Smooth muscle cell (in vitro differentiated cells): ENCODE data around the gene SUOX. TPM values are rescaled to one million over a fixed set of nuclear protein-coding genes. Genes with fewer than 3 reads are reported as not detected.
"Not testable (repeated sequence)": the region's sequence is repeated elsewhere in the genome, so short reads cannot be mapped to it uniquely, and the experiment has no call there.

Source experiments
- DNase-seq: peaks from one replicate; lab custom pipeline; 2025; ENCODE audit not compliant: unreplicated experiment; lab: John Stamatoyannopoulos, UW
- H2AFZ ChIP-seq: fragments of 200-600 bp; sonication (generic); 2 replicates; pipeline ENCODE4 v1.6.0; 2016; ENCODE audit warnings: antibody characterized with exemption, low read depth, mild to moderate bottlenecking
- H3F3A ChIP-seq: fragments of 200-600 bp; sonication (generic); 2 replicates; pipeline ENCODE4 v1.6.0; 2017; ENCODE audit warnings: antibody characterized with exemption, low read depth
- H3K27ac ChIP-seq: fragments of 200-600 bp; sonication (generic); 2 replicates; pipeline ENCODE4 v1.5.1; 2016; ENCODE audit warnings: low read depth, mild to moderate bottlenecking
- H3K27me3 ChIP-seq: fragments of 200-600 bp; sonication (generic); 2 replicates; pipeline ENCODE4 v1.6.1; 2016; ENCODE audit warnings: low read depth, mild to moderate bottlenecking
- H3K36me3 ChIP-seq: fragments of 200-600 bp; sonication (generic); 2 replicates; pipeline ENCODE4 v1.5.1; 2016; ENCODE audit warnings: low read depth
- H3K4me1 ChIP-seq: fragments of 200-600 bp; sonication (generic); 2 replicates; pipeline ENCODE4 v1.5.1; 2016; ENCODE audit warnings: low read depth
- H3K4me2 ChIP-seq: fragments of 200-600 bp; sonication (generic); 2 replicates; pipeline ENCODE4 v1.6.0; 2016; ENCODE audit warnings: mild to moderate bottlenecking
- H3K4me3 ChIP-seq: fragments of 200-600 bp; sonication (generic); 2 replicates; pipeline ENCODE4 v1.5.1; 2016; ENCODE audit warnings: mild to moderate bottlenecking
- H3K79me2 ChIP-seq: fragments of 200-600 bp; sonication (generic); 2 replicates; pipeline ENCODE4 v1.6.0; 2016; ENCODE audit warnings: low read depth, mild to moderate bottlenecking
- H3K9ac ChIP-seq: fragments of 200-600 bp; sonication (generic); 2 replicates; pipeline ENCODE4 v1.6.0; 2016; ENCODE audit warnings: low read depth
- H3K9me3 ChIP-seq: fragments of 200-600 bp; sonication (generic); replicated peaks from 2 replicates; pipeline ENCODE4 v1.5.1; 2016; ENCODE audit warnings: low read depth
- H4K20me1 ChIP-seq: fragments of 200-600 bp; sonication (generic); 2 replicates; pipeline ENCODE4 v1.6.0; 2016; ENCODE audit warnings: low read depth
- CTCF ChIP-seq: fragments of 200-600 bp; sonication (generic); IDR thresholded peaks from 2 replicates; pipeline ENCODE4 v1.5.1; 2017; ENCODE audit warnings: borderline replicate concordance, mild to moderate bottlenecking, antibody characterized with exemption; ENCODE audit not compliant: insufficient read depth, poor library complexity, severe bottlenecking
- WGBS: methylation state at CpG from one replicate; pipeline ENCODE4 v1.1.7; 2016; ENCODE audit warnings: low lambda C conversion rate; 5-methylcytosine and 5-hydroxymethylcytosine counted together
- polyA plus RNA-seq: library from polyadenylated mRNA; unstranded; fragments of >200 nt; fragmentation: Nextera tagmentation; extraction: Ambion mirVana; gene quantifications from 2 replicates; pipeline ENCODE4 v1.2.1, GENCODE V29; 2016
- total RNA-seq: library from RNA; depleted of rRNA; stranded (reverse); fragments of >200 nt; gene quantifications from 2 replicates; pipeline ENCODE4 v1.2.3, GENCODE V29; 2014

Gene SUOX
- total and polyA plus RNA-seq, 2 experiments from 2014 or later: 12.8 to 19.1 TPM

DNA sequence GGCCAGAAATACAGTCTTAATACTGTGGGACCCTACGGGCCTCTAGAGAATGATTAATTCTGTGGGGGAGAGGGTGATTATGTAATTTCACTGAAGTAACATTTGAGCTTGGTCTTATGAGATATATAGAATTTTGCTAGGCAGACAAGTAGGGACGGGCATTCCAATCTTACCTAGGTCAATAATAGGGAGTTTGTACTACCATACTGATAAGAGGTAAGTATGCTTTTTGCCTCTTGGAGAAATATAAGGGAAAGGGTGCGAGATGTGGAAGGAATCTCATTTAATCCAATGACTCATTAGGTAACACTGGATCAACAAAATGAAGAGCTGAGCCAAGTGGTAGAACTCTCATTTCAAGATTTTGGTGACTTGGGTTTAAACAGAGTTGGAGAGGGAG, 18.0 kb upstream of the SUOX start:
- no peak overlapping the region for H3K4me3 ChIP-seq
- H3K36me3 ChIP-seq: no peaks in the 10 kb centered on the region
- peaks cover 9% of the 10 kb centered on the region for H3K4me1 ChIP-seq
- no peak overlapping the region for H3K9ac ChIP-seq
- H3K4me2 ChIP-seq: no peak overlapping the region
- no peaks in the 10 kb centered on the region for H3K27me3 ChIP-seq
- peaks cover 96% of the 10 kb centered on the region for H3K79me2 ChIP-seq
- H3K9me3 ChIP-seq: no peaks in the 10 kb centered on the region
- H3K27ac ChIP-seq: no peak overlapping the region
- WGBS: 94% methylated on average over 3 of the region's 3 CpGs
- no peak for DNase-seq
- TF ChIP-seq CTCF: no peak
- peaks cover 65% of the 10 kb centered on the region for H4K20me1 ChIP-seq
- H2AFZ ChIP-seq: no peak overlapping the region
- H3F3A ChIP-seq: peaks cover 4% of the 10 kb centered on the region

DNA sequence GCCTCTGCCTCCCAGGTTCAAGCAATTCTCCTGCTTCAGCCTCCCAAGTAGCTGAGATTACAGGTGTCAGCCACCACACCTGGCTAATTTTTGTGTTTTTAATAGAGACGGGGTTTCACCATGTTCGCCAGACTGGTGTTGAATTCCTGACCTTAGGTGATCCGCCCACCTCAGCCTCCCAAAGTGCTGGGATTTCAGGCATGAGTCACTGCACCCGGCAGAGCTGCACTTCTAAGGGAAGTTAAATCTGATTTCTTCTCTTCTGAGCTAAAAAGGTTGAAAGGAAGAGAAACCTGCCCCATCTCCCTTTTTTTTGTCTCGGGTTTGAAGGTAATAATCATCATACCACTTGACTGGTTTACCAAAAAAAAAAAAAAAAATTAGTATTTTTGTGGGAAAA, 15.2 kb upstream of the SUOX start:
- H3K36me3 ChIP-seq, H3K9ac ChIP-seq, H3F3A ChIP-seq, H3K27me3 ChIP-seq, H3K9me3 ChIP-seq, H2AFZ ChIP-seq, H3K4me1 ChIP-seq, DNase-seq, H3K4me3 ChIP-seq: not testable (repeated sequence)
- WGBS: 54% methylated on average over 5 of the region's 5 CpGs
- H3K79me2 ChIP-seq: peaks cover 77% of the 10 kb centered on the region
- H3K4me2 ChIP-seq: peak overlapping the region; percentile 40
- H3K27ac ChIP-seq: peak overlapping the region; percentile 15
- peaks cover 69% of the 10 kb centered on the region for H4K20me1 ChIP-seq

GRCh38 chr12:55982319-55982936, 14.6 kb upstream of the SUOX start:
- peaks cover 4% of the 10 kb centered on the region for H3F3A ChIP-seq
- no peaks in the 10 kb centered on the region for H3K27me3 ChIP-seq
- H4K20me1 ChIP-seq: peaks cover 64% of the 10 kb centered on the region
- no peak for DNase-seq
- H3K4me1 ChIP-seq: no peaks in the 10 kb centered on the region
- H3K9me3 ChIP-seq: no peaks in the 10 kb centered on the region
- WGBS: 74% methylated on average over 3 of the region's 3 CpGs
- H3K27ac ChIP-seq: peak overlapping the region; percentile 15
- H3K4me2 ChIP-seq: peak overlapping the region; percentile 40
- H3K79me2 ChIP-seq: peaks cover 71% of the 10 kb centered on the region
- no peak overlapping the region for H2AFZ ChIP-seq
- TF ChIP-seq CTCF: no peak
- no peak overlapping the region for H3K4me3 ChIP-seq
- no peaks in the 10 kb centered on the region for H3K36me3 ChIP-seq
- H3K9ac ChIP-seq: no peak overlapping the region

DNA sequence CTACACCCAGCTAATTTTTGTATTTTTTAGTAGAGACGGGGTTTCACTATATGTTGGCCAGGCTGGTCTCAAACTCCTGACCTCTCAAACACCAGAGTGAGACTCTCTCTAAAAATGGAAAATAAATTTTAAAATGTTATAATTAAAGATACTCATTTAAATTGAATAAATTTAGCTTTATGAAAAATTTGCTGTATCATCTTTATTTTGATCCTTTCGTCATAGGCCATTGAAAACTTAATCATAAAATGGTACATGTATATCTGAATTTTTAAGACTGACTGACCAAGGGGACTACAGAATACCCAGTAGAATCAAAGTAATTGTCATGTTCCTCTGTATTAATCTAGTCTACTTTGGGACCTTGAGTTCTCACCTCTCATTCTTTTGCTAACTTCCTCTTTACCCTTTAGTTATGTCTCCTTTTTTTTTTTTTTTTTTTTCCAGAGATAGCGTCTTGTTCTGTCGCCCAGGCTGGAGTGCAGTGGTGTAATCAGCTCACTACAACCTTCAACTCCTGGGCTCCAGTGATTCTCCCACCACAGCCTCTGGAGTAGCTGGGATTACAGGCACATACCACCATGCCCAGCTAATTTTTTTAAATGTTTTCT, 13.7 kb upstream of the SUOX start:
- Histone ChIP-seq H3K27ac (no peak overlapping the region), H3K79me2 (peaks cover 62% of the 10 kb centered on the region), H3K9ac (no peak overlapping the region), H3K4me3 (no peak overlapping the region), H3F3A (peaks cover 4% of the 10 kb centered on the region), H2AFZ (no peak overlapping the region), H3K36me3 (no peaks in the 10 kb centered on the region), H4K20me1 (peaks cover 56% of the 10 kb centered on the region), H3K4me2 (no peak overlapping the region), H3K27me3 (no peaks in the 10 kb centered on the region), H3K9me3 (no peaks in the 10 kb centered on the region), H3K4me1 (no peaks in the 10 kb centered on the region)
- DNase-seq: no peak
- 85% methylated on average over 4 of the region's 4 CpGs for WGBS
- no peak for TF ChIP-seq CTCF
